ENCODE data around the gene CADM1. TPM values are rescaled to one million over a fixed set of nuclear protein-coding genes. Genes with fewer than 3 reads are reported as not detected.

Gene CADM1
- total RNA-seq, 1 experiment from 2014 or later: 1.1 TPM

- 0 out of 2 replicates have a peak, but pooled peaks cover 6% of the 10 kb centered on the region for H3K9me3 ChIP-seq (ENCODE audit: low read length)
- intact Hi-C loops (cut with micrococcal nuclease): no loop called here
- DNase-seq (peak; percentile 54), ATAC-seq (peak; percentile 33; the same call in 1 of the 2 replicates)
- H3K79me2 ChIP-seq (ENCODE audit: low read length): no peaks in the 10 kb centered on the region
- ChIA-PET POLR2A (ENCODE audit: unreplicated experiment) (no interaction called here), CTCF (no interaction called here)
- H3K4me1 ChIP-seq (ENCODE audit: insufficient read depth, low read length): no peaks in the 10 kb centered on the region
- no peaks in the 10 kb centered on the region for H4K20me1 ChIP-seq (ENCODE audit: low read length)
- H3K27me3 ChIP-seq (ENCODE audit: low read length): no peaks in the 10 kb centered on the region
- H3K4me2 ChIP-seq (ENCODE audit: low read length): peak overlapping the region; percentile 58
- H3K9me2 ChIP-seq (replicated peaks; ENCODE audit: low read length): no peaks in the 10 kb centered on the region
- H3F3A ChIP-seq (ENCODE audit: low read length, unreplicated experiment): no peaks in the 10 kb centered on the region
- TF ChIP-seq CTCF (conservative IDR thresholded peaks at IDR 0.05; ENCODE audit: low read depth, low read length): peak; percentile 79
- no peak for TF ChIP-seq EZH2 (IDR thresholded peaks at IDR 0.05; ENCODE audit: low read length, unreplicated experiment)
- no peak for TF ChIP-seq EZH2phosphoT487 (IDR thresholded peaks at IDR 0.05; ENCODE audit: borderline replicate concordance, low read length)
- H3K36me3 ChIP-seq (ENCODE audit: low read depth, low read length): no peaks in the 10 kb centered on the region
- no peak overlapping the region for H3K27ac ChIP-seq (ENCODE audit: low read length)
- peak overlapping the region; percentile 63; the same call in 1 of the 2 replicates for H2AFZ ChIP-seq (ENCODE audit: low read length)
- no peak overlapping the region for H3K9ac ChIP-seq (ENCODE audit: low read length)
- BruUV-seq (replicated peaks): no TSS peak
- peak overlapping the region; percentile 47; the same call in 1 of the 2 replicates for H3K4me3 ChIP-seq (ENCODE audit: low read length)
These were observed 179.4 kb downstream of the CADM1 start for GRCh38 chr11:115324581-115325432.

DNA sequence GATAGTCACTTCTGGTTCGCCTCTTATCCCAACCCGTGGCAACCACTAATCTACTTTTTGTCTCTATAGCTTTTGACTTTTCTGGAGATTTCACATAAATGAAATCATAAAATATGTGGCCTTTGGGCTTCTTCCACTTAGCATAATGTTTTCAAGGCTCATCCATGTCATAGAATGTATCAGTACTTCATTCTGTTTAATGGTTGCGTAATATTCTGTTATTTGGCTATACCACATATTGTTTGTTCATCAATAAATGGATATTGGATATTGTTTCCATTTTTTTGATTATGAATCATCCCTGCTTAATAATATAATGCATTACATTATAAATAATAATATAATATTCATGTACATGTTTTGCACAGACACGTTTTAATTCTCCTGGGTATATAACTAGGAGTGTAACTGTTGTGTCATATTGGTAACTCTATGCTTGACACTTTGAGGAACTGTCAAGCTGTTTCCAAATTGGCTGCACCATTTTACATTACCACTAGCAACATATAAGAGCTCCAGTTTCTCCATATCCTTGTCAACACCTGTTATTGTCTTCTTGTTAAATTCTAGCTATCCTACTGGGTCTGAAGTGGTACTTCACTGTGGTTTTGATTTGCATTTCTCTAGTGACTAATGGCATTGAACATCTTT lies 181.5 kb downstream of the CADM1 start:
- H3K27me3 ChIP-seq (ENCODE audit: low read length): no peaks in the 10 kb centered on the region
- H3K4me3 ChIP-seq (ENCODE audit: low read length): no peak overlapping the region
- BruUV-seq (replicated peaks): no TSS peak
- H3K36me3 ChIP-seq (ENCODE audit: low read depth, low read length): no peaks in the 10 kb centered on the region
- CTCF ChIA-PET: interaction anchor here (0.6 kb wide), 1 partner anchor 153 kb away, joined by 3 read pairs; no protein-coding TSS in a partner anchor
- no peaks in the 10 kb centered on the region for H3K79me2 ChIP-seq (ENCODE audit: low read length)
- no peak overlapping the region for H3K27ac ChIP-seq (ENCODE audit: low read length)
- H3K9me3 ChIP-seq (ENCODE audit: low read length): 0 out of 2 replicates have a peak, but pooled peaks cover 6% of the 10 kb centered on the region
- H3K9me2 ChIP-seq (replicated peaks; ENCODE audit: low read length): no peaks in the 10 kb centered on the region
- no peaks in the 10 kb centered on the region for H3K4me1 ChIP-seq (ENCODE audit: insufficient read depth, low read length)
- no peak overlapping the region for H3K4me2 ChIP-seq (ENCODE audit: low read length)
- TF ChIP-seq CTCF (conservative IDR thresholded peaks at IDR 0.05; ENCODE audit: low read depth, low read length) (no peak), EZH2phosphoT487 (IDR thresholded peaks at IDR 0.05; ENCODE audit: borderline replicate concordance, low read length) (no peak)
- DNase-seq: no peak
- no peak overlapping the region for H2AFZ ChIP-seq (ENCODE audit: low read length)
- H4K20me1 ChIP-seq (ENCODE audit: low read length): no peaks in the 10 kb centered on the region
- H3F3A ChIP-seq (ENCODE audit: low read length, unreplicated experiment): no peaks in the 10 kb centered on the region
- H3K9ac ChIP-seq (ENCODE audit: low read length): no peak overlapping the region
- no peak for ATAC-seq
- intact Hi-C loops (cut with micrococcal nuclease): no loop called here
- POLR2A ChIA-PET (ENCODE audit: unreplicated experiment): no interaction called here
